ENCODE data around the gene CDK14. TPM values are rescaled to one million over a fixed set of nuclear protein-coding genes. Genes with fewer than 3 reads are reported as not detected.

The CDK14 gene
- total RNA-seq, 1 donor from 2014 or later: 52.3 TPM

DNA sequence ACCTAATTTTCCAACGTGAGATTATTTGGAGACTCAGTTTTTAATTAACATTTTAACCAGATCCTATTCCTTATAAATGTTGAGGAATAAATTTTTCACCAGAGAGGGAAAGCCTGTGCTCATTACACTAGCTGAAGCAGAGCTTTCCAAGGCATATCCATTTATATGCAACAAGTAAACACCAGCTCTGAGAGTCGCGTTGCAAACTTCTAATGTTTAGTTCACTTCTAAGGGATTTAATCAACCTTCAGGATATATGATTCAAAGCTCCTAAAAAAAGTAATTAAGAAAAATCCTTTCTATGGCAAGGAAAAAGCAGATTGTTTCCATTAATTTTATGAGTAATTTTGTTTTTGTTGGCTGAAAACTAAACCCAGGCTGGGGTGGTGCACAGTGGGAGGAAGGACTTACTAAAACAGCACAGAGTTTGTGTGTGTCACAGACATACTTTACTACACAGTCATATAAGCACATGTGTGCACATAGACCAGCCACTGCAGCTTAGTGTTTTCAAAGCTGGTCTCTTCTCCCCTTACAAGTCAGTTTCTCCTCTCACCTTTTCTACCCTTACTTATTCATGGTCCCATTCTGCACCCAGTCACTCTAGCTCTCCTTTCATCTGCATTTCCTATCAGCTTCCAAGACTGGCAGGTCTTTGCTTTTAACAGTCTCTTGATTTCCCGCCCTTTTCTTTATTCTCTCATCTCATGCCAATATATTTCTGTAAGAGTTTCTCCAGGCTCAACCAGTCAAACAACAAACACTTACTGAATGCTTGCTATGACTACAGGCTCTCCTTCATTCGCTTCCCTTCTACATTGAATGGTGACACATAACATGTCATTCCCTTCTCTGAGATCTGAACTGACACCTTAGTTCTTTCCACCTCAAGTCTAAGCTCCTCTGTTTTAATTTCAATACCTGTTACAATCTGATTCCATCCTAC, 587.0 kb downstream of the CDK14 start:
- Mint-ChIP-seq H3K36me3 (peaks cover 11% of the 10 kb centered on the region), H3K27ac (no peak overlapping the region), H3K9me3 (peaks cover 8% of the 10 kb centered on the region), H3K27me3 (ENCODE audit: insufficient read depth, low read depth) (peaks cover 4% of the 10 kb centered on the region), H3K4me3 (no peak overlapping the region), H3K4me1 (peaks cover 4% of the 10 kb centered on the region)
- H3K27me3 ChIP-seq: no peaks in the 10 kb centered on the region
- H4K20me1 ChIP-seq (ENCODE audit: low read depth): no peaks in the 10 kb centered on the region
- DNase-seq (ENCODE audit: low spot score): no peak
- no peaks in the 10 kb centered on the region for H3F3A ChIP-seq (ENCODE audit: low read depth)
- peaks cover 5% of the 10 kb centered on the region for H3K9me3 ChIP-seq (ENCODE audit: low read depth)
- no peak overlapping the region for H2AFZ ChIP-seq (replicated peaks)
- no peak overlapping the region for H3K4me2 ChIP-seq
- H3K4me1 ChIP-seq: no peaks in the 10 kb centered on the region
- TF ChIP-seq CTCF (IDR thresholded peaks at IDR 0.05) (no peak), EZH2phosphoT487 (IDR thresholded peaks at IDR 0.05) (no peak), EZH2 (IDR thresholded peaks at IDR 0.05) (no peak)
- H3K4me3 ChIP-seq: no peak overlapping the region
- no peak overlapping the region for H3K9ac ChIP-seq
- H3K27ac ChIP-seq: no peak overlapping the region
- H3K79me2 ChIP-seq (ENCODE audit: low read depth): no peaks in the 10 kb centered on the region
- peaks cover 5% of the 10 kb centered on the region for H3K36me3 ChIP-seq

DNA sequence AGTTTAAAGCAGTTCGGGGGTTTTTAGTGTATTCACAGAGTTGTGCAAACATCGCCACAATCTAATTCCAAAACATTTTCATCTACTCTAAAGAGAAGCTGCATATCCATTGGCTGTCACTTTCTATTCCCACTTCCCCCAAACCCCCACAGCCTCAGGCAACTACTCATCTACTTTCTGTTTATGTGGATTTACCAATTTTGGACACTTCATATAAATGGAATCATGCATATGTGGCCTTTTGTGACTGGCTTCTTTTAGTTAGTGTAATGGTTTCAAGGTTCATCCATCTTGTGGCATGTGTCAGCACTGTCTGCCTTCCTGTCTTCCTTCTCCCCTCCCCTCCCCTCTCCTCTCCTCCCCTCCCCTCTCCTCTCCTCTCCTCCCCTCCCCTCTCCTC, 589.6 kb downstream of the CDK14 start:
- Histone ChIP-seq H3K36me3 (peaks cover 5% of the 10 kb centered on the region), H3K27me3 (no peaks in the 10 kb centered on the region), H3F3A (ENCODE audit: low read depth) (no peaks in the 10 kb centered on the region), H3K4me2 (no peak overlapping the region), H3K79me2 (ENCODE audit: low read depth) (no peaks in the 10 kb centered on the region), H4K20me1 (ENCODE audit: low read depth) (no peaks in the 10 kb centered on the region), H3K4me1 (no peaks in the 10 kb centered on the region), H3K9me3 (ENCODE audit: low read depth) (peaks cover 5% of the 10 kb centered on the region), H3K4me3 (no peak overlapping the region), H2AFZ (replicated peaks) (no peak overlapping the region), H3K27ac (no peak overlapping the region), H3K9ac (no peak overlapping the region)
- TF ChIP-seq CTCF (IDR thresholded peaks at IDR 0.05) (no peak), EZH2phosphoT487 (IDR thresholded peaks at IDR 0.05) (no peak), EZH2 (IDR thresholded peaks at IDR 0.05) (no peak)
- Mint-ChIP-seq H3K4me3 (no peak overlapping the region), H3K27me3 (ENCODE audit: insufficient read depth, low read depth) (peaks cover 4% of the 10 kb centered on the region), H3K27ac (no peak overlapping the region), H3K9me3 (peaks cover 6% of the 10 kb centered on the region), H3K36me3 (peaks cover 14% of the 10 kb centered on the region), H3K4me1 (peaks cover 6% of the 10 kb centered on the region)
- DNase-seq (ENCODE audit: low spot score): no peak

DNA sequence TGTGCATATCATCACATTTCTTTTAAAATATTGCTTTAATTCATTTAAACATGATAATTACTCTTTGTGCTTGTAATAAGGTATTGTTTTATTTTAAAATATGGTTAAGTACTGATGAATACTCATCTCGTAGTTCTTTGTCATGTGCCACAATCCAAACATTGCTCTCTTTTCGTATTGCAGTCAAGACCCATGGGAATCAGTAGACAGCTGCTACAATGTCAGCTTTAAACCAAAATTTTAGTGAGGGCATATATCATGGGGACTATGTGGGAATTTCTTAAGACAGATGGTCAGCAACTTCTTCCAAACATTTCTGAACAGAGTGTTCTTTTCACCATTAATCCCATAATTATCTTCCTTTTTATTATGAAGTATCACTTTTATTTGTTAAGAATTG, 590.9 kb downstream of the CDK14 start:
- no peak overlapping the region for H3K4me3 ChIP-seq
- Mint-ChIP-seq H3K27me3 (ENCODE audit: insufficient read depth, low read depth) (peaks cover 4% of the 10 kb centered on the region), H3K4me1 (peaks cover 13% of the 10 kb centered on the region), H3K36me3 (peaks cover 14% of the 10 kb centered on the region), H3K9me3 (peaks cover 3% of the 10 kb centered on the region), H3K27ac (no peak overlapping the region), H3K4me3 (no peak overlapping the region)
- H3K4me2 ChIP-seq: no peak overlapping the region
- no peak overlapping the region for H3K27ac ChIP-seq
- H3K9me3 ChIP-seq (ENCODE audit: low read depth): no peaks in the 10 kb centered on the region
- H3K36me3 ChIP-seq: no peaks in the 10 kb centered on the region
- DNase-seq (ENCODE audit: low spot score): no peak
- H3K79me2 ChIP-seq (ENCODE audit: low read depth): no peaks in the 10 kb centered on the region
- H3K4me1 ChIP-seq: no peaks in the 10 kb centered on the region
- no peaks in the 10 kb centered on the region for H3F3A ChIP-seq (ENCODE audit: low read depth)
- no peak overlapping the region for H3K9ac ChIP-seq
- H4K20me1 ChIP-seq (ENCODE audit: low read depth): no peaks in the 10 kb centered on the region
- no peak overlapping the region for H2AFZ ChIP-seq (replicated peaks)
- TF ChIP-seq CTCF (IDR thresholded peaks at IDR 0.05) (no peak), EZH2 (IDR thresholded peaks at IDR 0.05) (no peak), EZH2phosphoT487 (IDR thresholded peaks at IDR 0.05) (no peak)
- H3K27me3 ChIP-seq: no peaks in the 10 kb centered on the region
